ENCODE results near the gene ST8SIA5.

DNA sequence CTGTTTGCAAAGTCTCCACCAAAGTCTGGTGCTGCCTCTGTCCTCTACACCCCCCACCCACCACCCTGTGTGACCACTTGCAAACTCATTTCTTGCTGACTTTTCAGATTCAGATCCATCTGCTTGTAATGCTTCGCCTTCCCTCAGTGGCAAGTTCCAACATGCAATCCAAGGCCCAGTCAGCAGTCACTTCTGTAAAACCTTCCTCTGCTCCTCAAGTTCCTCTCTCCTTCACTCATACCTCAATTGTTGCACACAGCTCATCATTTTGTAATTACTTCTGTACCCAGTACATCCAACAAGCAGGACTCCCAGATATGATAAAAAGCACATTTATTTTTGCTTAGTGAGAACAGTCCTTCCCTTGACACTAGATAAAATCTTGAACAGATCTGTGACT, 93.3 kb downstream of the ST8SIA5 start:
- TF ChIP-seq SMC3 (IDR thresholded peaks at IDR 0.05; ENCODE audit: borderline replicate concordance, low read length): no peak
- no peak for TF ChIP-seq ZBTB33 (IDR thresholded peaks at IDR 0.05)
- TF ChIP-seq, protein P1, sequence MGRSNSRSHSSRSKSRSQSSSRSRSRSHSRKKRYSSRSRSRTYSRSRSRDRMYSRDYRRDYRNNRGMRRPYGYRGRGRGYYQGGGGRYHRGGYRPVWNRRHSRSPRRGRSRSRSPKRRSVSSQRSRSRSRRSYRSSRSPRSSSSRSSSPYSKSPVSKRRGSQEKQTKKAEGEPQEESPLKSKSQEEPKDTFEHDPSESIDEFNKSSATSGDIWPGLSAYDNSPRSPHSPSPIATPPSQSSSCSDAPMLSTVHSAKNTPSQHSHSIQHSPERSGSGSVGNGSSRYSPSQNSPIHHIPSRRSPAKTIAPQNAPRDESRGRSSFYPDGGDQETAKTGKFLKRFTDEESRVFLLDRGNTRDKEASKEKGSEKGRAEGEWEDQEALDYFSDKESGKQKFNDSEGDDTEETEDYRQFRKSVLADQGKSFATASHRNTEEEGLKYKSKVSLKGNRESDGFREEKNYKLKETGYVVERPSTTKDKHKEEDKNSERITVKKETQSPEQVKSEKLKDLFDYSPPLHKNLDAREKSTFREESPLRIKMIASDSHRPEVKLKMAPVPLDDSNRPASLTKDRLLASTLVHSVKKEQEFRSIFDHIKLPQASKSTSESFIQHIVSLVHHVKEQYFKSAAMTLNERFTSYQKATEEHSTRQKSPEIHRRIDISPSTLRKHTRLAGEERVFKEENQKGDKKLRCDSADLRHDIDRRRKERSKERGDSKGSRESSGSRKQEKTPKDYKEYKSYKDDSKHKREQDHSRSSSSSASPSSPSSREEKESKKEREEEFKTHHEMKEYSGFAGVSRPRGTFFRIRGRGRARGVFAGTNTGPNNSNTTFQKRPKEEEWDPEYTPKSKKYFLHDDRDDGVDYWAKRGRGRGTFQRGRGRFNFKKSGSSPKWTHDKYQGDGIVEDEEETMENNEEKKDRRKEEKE (IDR thresholded peaks at IDR 0.05): no peak
- no peak for TF ChIP-seq POLR2A (IDR thresholded peaks at IDR 0.05; ENCODE audit: low read depth, low read length)
- TF ChIP-seq YY1 (IDR thresholded peaks at IDR 0.05; ENCODE audit: low read depth, low read length): no peak
- no peak for TF ChIP-seq MYC (IDR thresholded peaks at IDR 0.05; ENCODE audit: insufficient read depth, insufficient read length, insufficient replicate concordance, low read length, severe bottlenecking)
- TF ChIP-seq, protein P2, sequence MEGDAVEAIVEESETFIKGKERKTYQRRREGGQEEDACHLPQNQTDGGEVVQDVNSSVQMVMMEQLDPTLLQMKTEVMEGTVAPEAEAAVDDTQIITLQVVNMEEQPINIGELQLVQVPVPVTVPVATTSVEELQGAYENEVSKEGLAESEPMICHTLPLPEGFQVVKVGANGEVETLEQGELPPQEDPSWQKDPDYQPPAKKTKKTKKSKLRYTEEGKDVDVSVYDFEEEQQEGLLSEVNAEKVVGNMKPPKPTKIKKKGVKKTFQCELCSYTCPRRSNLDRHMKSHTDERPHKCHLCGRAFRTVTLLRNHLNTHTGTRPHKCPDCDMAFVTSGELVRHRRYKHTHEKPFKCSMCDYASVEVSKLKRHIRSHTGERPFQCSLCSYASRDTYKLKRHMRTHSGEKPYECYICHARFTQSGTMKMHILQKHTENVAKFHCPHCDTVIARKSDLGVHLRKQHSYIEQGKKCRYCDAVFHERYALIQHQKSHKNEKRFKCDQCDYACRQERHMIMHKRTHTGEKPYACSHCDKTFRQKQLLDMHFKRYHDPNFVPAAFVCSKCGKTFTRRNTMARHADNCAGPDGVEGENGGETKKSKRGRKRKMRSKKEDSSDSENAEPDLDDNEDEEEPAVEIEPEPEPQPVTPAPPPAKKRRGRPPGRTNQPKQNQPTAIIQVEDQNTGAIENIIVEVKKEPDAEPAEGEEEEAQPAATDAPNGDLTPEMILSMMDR (IDR thresholded peaks at IDR 0.05 in 2 of 3, conservative IDR thresholded peaks at IDR 0.05 in 1 of 3; ENCODE audit: control insufficient read depth in 2 of 3, extremely low read depth in 1 of 3, insufficient read depth in 1 of 3, low read depth in 3 of 3, low read length in 3 of 3): no peak
- TF ChIP-seq SIN3A (IDR thresholded peaks at IDR 0.05; ENCODE audit: low read depth, low read length): no peak
- TF ChIP-seq SPI1 (IDR thresholded peaks at IDR 0.05; ENCODE audit: borderline replicate concordance, insufficient read depth, low read depth, low read length): no peak
- TF ChIP-seq, protein P3, sequence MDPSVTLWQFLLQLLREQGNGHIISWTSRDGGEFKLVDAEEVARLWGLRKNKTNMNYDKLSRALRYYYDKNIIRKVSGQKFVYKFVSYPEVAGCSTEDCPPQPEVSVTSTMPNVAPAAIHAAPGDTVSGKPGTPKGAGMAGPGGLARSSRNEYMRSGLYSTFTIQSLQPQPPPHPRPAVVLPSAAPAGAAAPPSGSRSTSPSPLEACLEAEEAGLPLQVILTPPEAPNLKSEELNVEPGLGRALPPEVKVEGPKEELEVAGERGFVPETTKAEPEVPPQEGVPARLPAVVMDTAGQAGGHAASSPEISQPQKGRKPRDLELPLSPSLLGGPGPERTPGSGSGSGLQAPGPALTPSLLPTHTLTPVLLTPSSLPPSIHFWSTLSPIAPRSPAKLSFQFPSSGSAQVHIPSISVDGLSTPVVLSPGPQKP (IDR thresholded peaks at IDR 0.05; ENCODE audit: low read depth, low read length): no peak
- no peak for TF ChIP-seq SUZ12 (IDR thresholded peaks at IDR 0.05; ENCODE audit: unreplicated experiment)
- TF ChIP-seq MEF2A (IDR thresholded peaks at IDR 0.05; ENCODE audit: insufficient read depth, low read depth, low read length): no peak
